B cell (primary cell): ENCODE results near the gene IRAK1. TPM values are rescaled to one million over a fixed set of nuclear protein-coding genes. Genes with fewer than 3 reads are reported as not detected.

ENCODE experiments used
- ATAC-seq: fragments of 200-7000 bp; cut with Tn5 transposase; one replicate; pipeline ENCODE4 v1.10.0; 2021; ENCODE audit warnings: low read depth, mild to moderate bottlenecking, moderate number of reproducible peaks, moderate library complexity
- CTCF ChIA-PET: fragments of 350-600 bp; sonication (Branson Sonifier 250); formaldehyde crosslinking; loops from one replicate; lab custom pipeline; 2021; ENCODE audit warnings: antibody characterized with exemption, inconsistent platforms; lab: Charles Lee
- POLR2A ChIA-PET: fragments of 350-600 bp; sonication (Branson Sonifier 250); formaldehyde crosslinking; loops from one replicate; lab custom pipeline; 2021; ENCODE audit warnings: antibody characterized with exemption; lab: Charles Lee
- DNase-seq: peaks from one replicate; pipeline ENCODE4 v3.0.0; 2013
- H2AFZ ChIP-seq: 2 replicates; pipeline ENCODE4 v1.6.1; 2012; ENCODE audit warnings: mild to moderate bottlenecking, low read depth, low read length; ENCODE audit not compliant: insufficient read depth, poor library complexity, severe bottlenecking
- H3K27ac ChIP-seq, 2 donors: 1 replicate in 1 of 2; 2 replicates in 1 of 2; pipeline ENCODE4 v1.5.1; 2012 to 2013; ENCODE audit warnings: low read length in 2 of 2, mild to moderate bottlenecking in 2 of 2, moderate library complexity in 1 of 2
- H3K27me3 ChIP-seq, 4 experiments: fragments of 200-600 bp in 1 of 4; sonication (generic) in 1 of 4; replicated peaks in 1 of 4; 1 replicate in 2 of 4; 2 replicates in 2 of 4; pipeline versions ENCODE4 v1.6.1 to v1.7.0; 2013 to 2016; ENCODE audit warnings: low read length in 3 of 4, mild to moderate bottlenecking in 2 of 4, mixed read lengths in 1 of 4, moderate library complexity in 1 of 4; ENCODE audit not compliant: insufficient read depth in 4 of 4, control insufficient read depth in 3 of 4; ENCODE audit errors: control extremely low read depth in 1 of 4
- H3K36me3 ChIP-seq, 2 experiments: replicated peaks in 1 of 2; 1 replicate in 1 of 2; 2 replicates in 1 of 2; pipeline versions ENCODE4 v1.6.1 to v1.7.1; 2013; ENCODE audit warnings: low read length in 1 of 2; ENCODE audit not compliant: insufficient read depth in 2 of 2, control insufficient read depth in 1 of 2; ENCODE audit errors: control extremely low read depth in 1 of 2, extremely low read depth in 1 of 2
- H3K4me1 ChIP-seq, 2 donors: fragments of 200-600 bp in 1 of 2; sonication (generic) in 1 of 2; 1 replicate in 1 of 2; 2 replicates in 1 of 2; pipeline versions ENCODE4 v1.5.1 to v1.6.1; 2013 to 2017; ENCODE audit warnings: low read length in 2 of 2; ENCODE audit not compliant: control insufficient read depth in 2 of 2, insufficient read depth in 2 of 2
- H3K4me2 ChIP-seq: replicated peaks from 2 replicates; pipeline ENCODE3; 2012; ENCODE audit warnings: mild to moderate bottlenecking, low read depth, low read length; ENCODE audit not compliant: poor library complexity, severe bottlenecking
- H3K4me3 ChIP-seq, 5 experiments: fragments of 200-600 bp in 1 of 5; sonication (generic) in 1 of 5; 1 replicate in 3 of 5; 2 replicates in 2 of 5; pipeline versions ENCODE4 v1.5.1 to v1.7.0; 2011 to 2016; ENCODE audit warnings: low read length in 4 of 5, mild to moderate bottlenecking in 4 of 5, low read depth in 2 of 5, control low read depth in 1 of 5, moderate library complexity in 1 of 5; ENCODE audit not compliant: insufficient read depth in 1 of 5; ENCODE audit errors: control extremely low read depth in 1 of 5, extremely low read depth in 1 of 5
- H3K79me2 ChIP-seq: fragments of 200-600 bp; sonication (generic); one replicate; pipeline ENCODE4 v1.6.0; 2016; ENCODE audit warnings: low read length; ENCODE audit not compliant: control insufficient read depth, insufficient read depth
- H3K9ac ChIP-seq: fragments of 200-600 bp; sonication (generic); 2 replicates; pipeline ENCODE4 v1.6.1; 2017; ENCODE audit warnings: mild to moderate bottlenecking, low read length, moderate library complexity
- H3K9me3 ChIP-seq, 3 donors: one replicate each; pipeline versions ENCODE4 v1.6.1 to v1.7.1; 2013; ENCODE audit warnings: low read length in 2 of 3; ENCODE audit not compliant: control insufficient read depth in 2 of 3, insufficient read depth in 1 of 3; ENCODE audit errors: control extremely low read depth in 1 of 3
- H4K20me1 ChIP-seq: 2 replicates; pipeline ENCODE4 v1.6.0; 2012; ENCODE audit warnings: mild to moderate bottlenecking, low read length; ENCODE audit not compliant: insufficient read depth, control insufficient read depth, poor library complexity, severe bottlenecking
- H3K27ac Mint-ChIP-seq: one replicate; pipeline ENCODE4 v1.8.0; 2021; ENCODE audit warnings: mixed read lengths
- H3K27me3 Mint-ChIP-seq: one replicate; pipeline ENCODE4 v1.8.0; 2021; ENCODE audit warnings: mixed read lengths
- H3K4me1 Mint-ChIP-seq: one replicate; pipeline ENCODE4 v1.8.0; 2021; ENCODE audit warnings: mixed read lengths
- H3K4me3 Mint-ChIP-seq: one replicate; pipeline ENCODE4 v1.8.0; 2021; ENCODE audit warnings: mixed read lengths
- H3K9me3 Mint-ChIP-seq: one replicate; pipeline ENCODE4 v1.8.0; 2022; ENCODE audit warnings: mixed read lengths; ENCODE audit not compliant: insufficient read depth
- EZH2 ChIP-seq: IDR thresholded peaks from 2 replicates; pipeline ENCODE4 v1.6.1; 2012; ENCODE audit warnings: borderline replicate concordance, low read depth, mild to moderate bottlenecking, moderate library complexity, low read length; ENCODE audit not compliant: insufficient read depth, poor library complexity, severe bottlenecking
- WGBS: methylation state at CpG from one replicate; pipeline ENCODE4 v1.1.5; 2013; ENCODE audit warnings: missing lambda C conversion rate; ENCODE audit not compliant: insufficient coverage; 5-methylcytosine and 5-hydroxymethylcytosine counted together
- intact Hi-C: fragments of 100-400 bp; cut with micrococcal nuclease; formaldehyde crosslinking; loops from one replicate; pipeline ENCODE4 v1.10.0; 2022
- polyA plus RNA-seq: library from polyadenylated mRNA; depleted of rRNA; stranded (reverse); fragments of >200 nt; gene quantifications from 2 replicates; pipeline ENCODE4 v1.2.3, GENCODE V29; 2012
- total RNA-seq, 2 donors: library from RNA; stranded (reverse); fragments of 120-200 nt in 1 of 2; gene quantifications; 1 replicate in 1 of 2; 2 replicates in 1 of 2; pipeline versions ENCODE4 v1.2.3 to v1.2.4, GENCODE V29; 2013 to 2022
- TF ChIP-seq, protein P1 (sequence below): fragments of 200-600 bp; IDR thresholded peaks from one replicate; pipeline ENCODE4 v1.8.0; 2022; ENCODE audit warnings: antibody characterized with exemption, mild to moderate bottlenecking

Gene IRAK1
- total and polyA plus RNA-seq, 2 donors (not counting 1 experiment from before 2014, with no cell fraction given), result 112 to 118 TPM

- Mint-ChIP-seq H3K27ac (peak overlapping the region; percentile 91), H3K9me3 (no peaks in the 10 kb centered on the region), H3K27me3 (no peaks in the 10 kb centered on the region), H3K4me1 (peaks cover 18% of the 10 kb centered on the region), H3K4me3 (peak overlapping the region; percentile 88)
- Histone ChIP-seq H3K27me3 (no peaks in the 10 kb centered on the region), H3K4me2 (peak overlapping the region; percentile 81), H3K27ac (peak overlapping the region; percentile 40 to 74), H2AFZ (peak overlapping the region; percentile 64), H3K79me2 (peaks cover 24% of the 10 kb centered on the region), H3K4me1 (peaks cover 6 to 21% of the 10 kb centered on the region in 2 donors), H3K36me3 (peaks cover 0 to 25% of the 10 kb centered on the region in 2 experiments), H3K9me3 (no peaks in the 10 kb centered on the region), H4K20me1 (no peaks in the 10 kb centered on the region), H3K4me3 (peak overlapping the region in 4 of 5 experiments; percentile 49 to 63 (median 58)), H3K9ac (peak overlapping the region; percentile 68)
- CTCF ChIA-PET, result interaction anchor here (0.6 to 3.9 kb wide), 8 partner anchors 17 to 116 kb away, joined by 3 to 21 read pairs (median 3); no protein-coding TSS in a partner anchor
- intact Hi-C loops, result no loop called here
- WGBS, result 12% methylated on average over 6 of the region's 9 CpGs
- TF ChIP-seq EZH2, result no peak
- TF ChIP-seq, protein P1, sequence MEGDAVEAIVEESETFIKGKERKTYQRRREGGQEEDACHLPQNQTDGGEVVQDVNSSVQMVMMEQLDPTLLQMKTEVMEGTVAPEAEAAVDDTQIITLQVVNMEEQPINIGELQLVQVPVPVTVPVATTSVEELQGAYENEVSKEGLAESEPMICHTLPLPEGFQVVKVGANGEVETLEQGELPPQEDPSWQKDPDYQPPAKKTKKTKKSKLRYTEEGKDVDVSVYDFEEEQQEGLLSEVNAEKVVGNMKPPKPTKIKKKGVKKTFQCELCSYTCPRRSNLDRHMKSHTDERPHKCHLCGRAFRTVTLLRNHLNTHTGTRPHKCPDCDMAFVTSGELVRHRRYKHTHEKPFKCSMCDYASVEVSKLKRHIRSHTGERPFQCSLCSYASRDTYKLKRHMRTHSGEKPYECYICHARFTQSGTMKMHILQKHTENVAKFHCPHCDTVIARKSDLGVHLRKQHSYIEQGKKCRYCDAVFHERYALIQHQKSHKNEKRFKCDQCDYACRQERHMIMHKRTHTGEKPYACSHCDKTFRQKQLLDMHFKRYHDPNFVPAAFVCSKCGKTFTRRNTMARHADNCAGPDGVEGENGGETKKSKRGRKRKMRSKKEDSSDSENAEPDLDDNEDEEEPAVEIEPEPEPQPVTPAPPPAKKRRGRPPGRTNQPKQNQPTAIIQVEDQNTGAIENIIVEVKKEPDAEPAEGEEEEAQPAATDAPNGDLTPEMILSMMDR, result no peak
- POLR2A ChIA-PET, result interaction anchor here (0.6 to 1.5 kb wide), 3 partner anchors 28 to 94 kb away, joined by 3 to 11 read pairs (median 5); partner anchors contain the start of gene HCFC1
- no peak for DNase-seq
- ATAC-seq, result no peak
Observed at GRCh38 chrX:154020536-154021115, 924 bp upstream of the IRAK1 start.
